SK-N-SH (cell line): ENCODE measurements around the gene FANCL.

ENCODE experiments used
- EP300 ChIP-seq, 2 experiments: IDR thresholded peaks; 2 replicates each; pipeline versions ENCODE4 v1.4.0 to v1.6.1; 2012; ENCODE audit warnings: borderline replicate concordance in 1 of 2, low read depth in 1 of 2, low read length in 1 of 2
- GABPA ChIP-seq: IDR thresholded peaks from 2 replicates; pipeline ENCODE4 v1.4.0; 2012; ENCODE audit warnings: low read depth, mild to moderate bottlenecking

DNA sequence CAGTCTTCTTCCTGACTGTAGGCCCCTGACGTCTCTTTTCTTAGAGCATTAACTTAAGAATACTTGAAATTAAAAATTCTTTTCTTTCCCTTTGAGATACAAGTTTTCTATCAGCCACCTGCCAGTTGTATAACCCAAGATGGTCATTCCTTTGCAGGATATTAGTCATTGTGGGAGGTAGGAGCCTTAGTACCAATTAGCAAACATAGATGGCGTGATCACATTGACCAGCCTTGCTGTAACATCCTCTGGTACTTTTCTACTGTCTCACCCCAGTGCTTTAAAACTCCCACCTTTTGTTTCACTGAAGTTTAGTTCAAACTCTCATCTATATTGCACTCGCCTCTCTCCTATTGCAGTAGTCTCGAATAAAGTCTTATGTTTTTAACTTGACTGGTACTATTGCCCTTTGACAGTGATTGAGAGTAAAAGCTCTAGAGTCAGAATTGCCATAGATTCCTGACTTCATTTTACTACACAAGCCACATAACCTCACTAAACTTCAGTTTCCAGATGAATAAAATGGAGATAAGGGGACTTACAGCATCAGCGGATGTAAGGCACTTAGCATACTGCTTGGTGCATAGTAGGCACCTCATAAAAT is 120.4 kb downstream of the FANCL start:
- TF ChIP-seq GABPA (no peak), EP300 (IDR thresholded peaks at IDR 0.05; ENCODE audit: borderline replicate concordance in 1 of 2, low read depth in 1 of 2, low read length in 1 of 2) (no peak)
